ENCODE results near the gene CHIC2. TPM values are rescaled to one million over a fixed set of nuclear protein-coding genes. Genes with fewer than 3 reads are reported as not detected.
"Not testable (repeated sequence)": the region's sequence is repeated elsewhere in the genome, so short reads cannot be mapped to it uniquely, and the experiment has no call there.

Gene CHIC2
- total RNA-seq, 2 experiments from 2014 or later = 16.8 to 17.5 TPM

DNA sequence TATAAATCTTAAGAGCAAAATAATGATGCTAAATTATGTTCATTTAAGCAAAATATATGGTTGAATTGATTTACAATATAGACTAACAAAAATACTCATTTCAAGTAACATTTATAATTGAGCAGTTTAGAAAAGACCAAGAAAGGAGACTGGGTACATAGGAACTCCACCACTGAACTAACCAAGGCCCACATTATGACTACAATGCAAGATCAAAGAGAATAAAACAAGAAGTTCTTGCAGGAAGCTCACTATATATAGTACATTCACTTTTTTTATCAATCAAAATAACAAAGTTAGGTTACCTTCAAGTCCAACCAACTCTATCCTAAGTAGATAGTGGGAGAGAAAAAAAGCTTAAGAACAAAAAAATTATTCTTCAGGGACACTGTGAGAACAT is 8.0 kb downstream of the CHIC2 start:
- Mint-ChIP-seq H3K27me3 (no peaks in the 10 kb centered on the region), H3K27ac (peak overlapping the region; percentile 74), H3K9me3 (no peaks in the 10 kb centered on the region), H3K36me3 (ENCODE audit: low read depth) (peaks cover 13% of the 10 kb centered on the region), H3K4me3 (peak overlapping the region; percentile 69), H3K4me1 (ENCODE audit: low read depth) (peaks cover 68% of the 10 kb centered on the region)
- intact Hi-C loops (cut with micrococcal nuclease) = no loop called here
- ChIA-PET CTCF (interaction anchor here (0.6 to 3.3 kb wide), 4 partner anchors 9 to 177 kb away, joined by 3 to 13 read pairs (median 4); no protein-coding TSS in a partner anchor), POLR2A (interaction anchor here (0.8 kb wide), 1 partner anchor 15 kb away, joined by 4 read pairs; no protein-coding TSS in a partner anchor)
- TF ChIP-seq, protein P1, sequence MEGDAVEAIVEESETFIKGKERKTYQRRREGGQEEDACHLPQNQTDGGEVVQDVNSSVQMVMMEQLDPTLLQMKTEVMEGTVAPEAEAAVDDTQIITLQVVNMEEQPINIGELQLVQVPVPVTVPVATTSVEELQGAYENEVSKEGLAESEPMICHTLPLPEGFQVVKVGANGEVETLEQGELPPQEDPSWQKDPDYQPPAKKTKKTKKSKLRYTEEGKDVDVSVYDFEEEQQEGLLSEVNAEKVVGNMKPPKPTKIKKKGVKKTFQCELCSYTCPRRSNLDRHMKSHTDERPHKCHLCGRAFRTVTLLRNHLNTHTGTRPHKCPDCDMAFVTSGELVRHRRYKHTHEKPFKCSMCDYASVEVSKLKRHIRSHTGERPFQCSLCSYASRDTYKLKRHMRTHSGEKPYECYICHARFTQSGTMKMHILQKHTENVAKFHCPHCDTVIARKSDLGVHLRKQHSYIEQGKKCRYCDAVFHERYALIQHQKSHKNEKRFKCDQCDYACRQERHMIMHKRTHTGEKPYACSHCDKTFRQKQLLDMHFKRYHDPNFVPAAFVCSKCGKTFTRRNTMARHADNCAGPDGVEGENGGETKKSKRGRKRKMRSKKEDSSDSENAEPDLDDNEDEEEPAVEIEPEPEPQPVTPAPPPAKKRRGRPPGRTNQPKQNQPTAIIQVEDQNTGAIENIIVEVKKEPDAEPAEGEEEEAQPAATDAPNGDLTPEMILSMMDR (IDR thresholded peaks at IDR 0.05) = no peak
- DNase-seq = no peak
- ATAC-seq = peak; percentile 69

DNA sequence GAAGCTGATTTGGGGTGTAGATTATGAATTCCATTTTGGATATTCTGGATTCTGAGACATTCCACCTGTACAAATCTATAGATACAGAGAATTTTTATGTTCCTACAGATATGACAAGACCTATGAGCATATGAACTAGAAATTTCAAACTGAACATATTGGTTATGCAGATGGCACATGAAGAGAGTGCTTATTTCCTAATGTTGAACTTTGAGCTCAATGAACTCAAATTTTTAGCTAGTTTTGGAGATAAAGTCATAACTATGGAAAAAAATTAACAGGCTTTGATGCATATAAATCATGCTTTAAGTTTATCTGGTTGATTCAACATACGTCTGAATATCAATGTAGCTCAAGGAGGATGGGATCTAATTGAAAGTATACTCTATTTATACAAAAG is 8.9 kb downstream of the CHIC2 start:
- no peak overlapping the region for H3K4me3 Mint-ChIP-seq
- TF ChIP-seq, protein P1 (IDR thresholded peaks at IDR 0.05) = no peak
- no peaks in the 10 kb centered on the region for H3K27me3 Mint-ChIP-seq
- H3K27ac Mint-ChIP-seq = peak overlapping the region; percentile 10
- ChIA-PET POLR2A (interaction anchor here (0.6 to 1.0 kb wide), 2 partner anchors 9 to 14 kb away, joined by 3 read pairs; partner anchors contain the start of gene CHIC2), CTCF (interaction anchor here (3.3 kb wide), 1 partner anchor 178 kb away, joined by 13 read pairs; no protein-coding TSS in a partner anchor)
- no peaks in the 10 kb centered on the region for H3K9me3 Mint-ChIP-seq
- H3K4me1 Mint-ChIP-seq (ENCODE audit: low read depth) = peaks cover 68% of the 10 kb centered on the region
- no peak for DNase-seq
- ATAC-seq = no peak
- intact Hi-C loops (cut with micrococcal nuclease) = no loop called here
- peaks cover 13% of the 10 kb centered on the region for H3K36me3 Mint-ChIP-seq (ENCODE audit: low read depth)

DNA sequence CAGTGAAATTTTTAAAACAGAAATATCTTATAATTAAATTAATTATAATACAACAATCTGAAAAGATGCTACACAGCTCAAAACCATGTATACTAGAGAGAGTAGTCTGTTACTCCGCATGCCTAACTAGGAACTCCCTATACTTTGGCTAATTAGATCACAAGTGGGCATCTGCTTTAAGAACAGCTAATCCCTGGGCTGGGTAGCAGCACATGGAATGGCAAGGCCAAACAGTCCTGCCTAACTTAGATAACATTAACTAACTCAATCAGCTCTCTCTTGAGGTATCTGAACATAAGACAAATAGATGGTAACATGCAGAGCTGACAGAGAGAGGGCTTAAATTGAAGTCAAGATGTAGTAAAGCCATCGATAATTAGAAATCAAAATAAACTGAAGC is 9.9 kb downstream of the CHIC2 start:
- ChIA-PET POLR2A (interaction anchor here (1.0 kb wide), 1 partner anchor 10 kb away, joined by 3 read pairs; the partner anchor contains the start of gene CHIC2), CTCF (no interaction called here)
- Mint-ChIP-seq H3K27ac (no peak overlapping the region), H3K4me1 (ENCODE audit: low read depth) (peaks cover 66% of the 10 kb centered on the region), H3K27me3 (no peaks in the 10 kb centered on the region), H3K4me3 (no peak overlapping the region), H3K9me3 (no peaks in the 10 kb centered on the region), H3K36me3 (ENCODE audit: low read depth) (peaks cover 9% of the 10 kb centered on the region)
- intact Hi-C loops (cut with micrococcal nuclease) = no loop called here
- ATAC-seq (no peak), DNase-seq (no peak)
- TF ChIP-seq, protein P1 (IDR thresholded peaks at IDR 0.05) = no peak

DNA sequence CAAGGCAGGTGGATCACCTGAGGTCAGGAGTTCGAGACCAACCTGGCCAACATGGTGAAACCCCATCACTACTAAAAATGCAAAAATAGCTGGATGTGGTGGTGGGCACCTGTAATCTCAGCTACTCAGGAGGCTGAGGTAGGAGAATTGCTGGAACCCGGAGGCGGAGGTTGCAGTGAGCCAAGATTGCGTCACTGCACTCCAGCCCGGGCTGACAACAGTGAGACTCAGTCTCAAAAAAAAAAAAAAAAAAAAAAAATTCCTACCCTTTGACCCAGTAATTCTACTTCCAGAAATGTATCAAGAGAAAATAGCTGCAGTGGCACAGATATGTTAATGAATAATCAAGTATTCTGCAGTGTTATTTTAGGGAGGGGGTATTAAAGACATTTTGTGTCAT is 11.1 kb downstream of the CHIC2 start:
- H3K27me3 Mint-ChIP-seq; H3K4me3 Mint-ChIP-seq; H3K27ac Mint-ChIP-seq; CTCF ChIA-PET; DNase-seq; H3K9me3 Mint-ChIP-seq; ATAC-seq; intact Hi-C loops (cut with micrococcal nuclease): not testable (repeated sequence)
- H3K4me1 Mint-ChIP-seq (ENCODE audit: low read depth) = peaks cover 65% of the 10 kb centered on the region
- peaks cover 14% of the 10 kb centered on the region for H3K36me3 Mint-ChIP-seq (ENCODE audit: low read depth)
- POLR2A ChIA-PET = interaction anchor here (0.9 kb wide), 1 partner anchor 11 kb away, joined by 4 read pairs; the partner anchor contains the start of gene CHIC2

DNA sequence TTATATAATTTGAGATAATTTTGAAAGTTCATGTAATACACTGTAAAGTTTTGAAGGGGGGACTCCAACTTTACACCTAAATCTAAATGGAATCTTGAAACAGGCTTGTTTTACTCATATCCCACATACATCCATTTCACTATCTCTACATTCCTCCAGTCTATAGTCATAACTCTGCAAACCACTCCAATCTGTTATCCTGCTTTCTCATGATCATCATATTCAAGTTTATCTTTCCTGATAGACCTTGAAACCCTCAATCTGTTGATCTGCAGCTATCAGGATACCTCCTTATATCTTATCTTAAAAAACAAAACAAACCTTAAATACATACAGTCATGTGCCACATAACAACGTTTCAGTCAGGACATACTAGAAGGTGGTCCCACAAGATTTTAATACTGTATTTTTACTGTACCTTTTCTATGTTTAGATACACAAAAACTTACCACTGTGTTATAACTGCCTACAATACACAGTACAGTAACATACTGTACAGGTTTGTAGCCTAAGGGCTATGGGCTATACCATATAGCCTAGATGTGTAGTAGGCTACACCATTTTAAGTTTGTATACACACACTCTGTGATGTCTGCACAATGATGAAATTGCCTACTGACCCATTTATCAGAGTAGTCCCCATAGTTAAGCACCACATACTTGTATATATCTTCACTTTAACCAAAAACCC is 14.0 kb downstream of the CHIC2 start:
- Mint-ChIP-seq H3K4me3 (no peak overlapping the region), H3K27me3 (no peaks in the 10 kb centered on the region), H3K36me3 (ENCODE audit: low read depth) (peaks cover 26% of the 10 kb centered on the region), H3K27ac (no peak overlapping the region), H3K4me1 (ENCODE audit: low read depth) (peaks cover 39% of the 10 kb centered on the region), H3K9me3 (no peaks in the 10 kb centered on the region)
- CTCF ChIA-PET = no interaction called here
- TF ChIP-seq, protein P1 (IDR thresholded peaks at IDR 0.05) = no peak
- DNase-seq (no peak), ATAC-seq (no peak)
- intact Hi-C loops (cut with micrococcal nuclease) = no loop called here
- POLR2A ChIA-PET = interaction anchor here (0.6 to 1.1 kb wide), 2 partner anchors 23 to 562 kb away, joined by 3 to 4 read pairs; no protein-coding TSS in a partner anchor

DNA sequence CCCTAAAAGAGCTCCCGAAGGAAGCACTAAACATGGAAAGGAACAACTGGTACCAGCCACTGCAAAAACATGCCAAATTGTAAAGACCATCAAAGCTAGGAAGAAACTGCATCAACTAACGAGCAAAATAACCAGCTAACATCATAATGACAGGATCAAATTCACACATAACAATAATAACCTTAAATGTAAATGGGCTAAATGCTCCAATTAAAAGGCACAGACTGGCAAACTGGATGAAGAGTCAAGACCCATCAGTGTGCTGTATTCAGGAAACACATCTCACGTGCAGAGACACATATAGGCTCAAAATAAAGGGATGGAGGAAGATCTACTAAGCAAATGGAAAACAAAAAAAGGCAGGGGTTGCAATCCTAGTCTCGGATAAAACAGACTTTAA is 20.8 kb downstream of the CHIC2 start:
- H3K27ac Mint-ChIP-seq; POLR2A ChIA-PET; H3K4me3 Mint-ChIP-seq; DNase-seq; H3K27me3 Mint-ChIP-seq; ATAC-seq; intact Hi-C loops (cut with micrococcal nuclease); CTCF ChIA-PET: not testable (repeated sequence)
- H3K4me1 Mint-ChIP-seq (ENCODE audit: low read depth) = peaks cover 30% of the 10 kb centered on the region
- H3K36me3 Mint-ChIP-seq (ENCODE audit: low read depth) = peaks cover 49% of the 10 kb centered on the region
- peaks cover 10% of the 10 kb centered on the region for H3K9me3 Mint-ChIP-seq
